PC-9 (cell line): ENCODE results near the gene MYO18B.

Source experiments
- CTCF ChIP-seq: fragments of 200-600 bp; sonication (generic); conservative IDR thresholded peaks from 2 replicates; pipeline ENCODE4 v1.6.1; 2017; ENCODE audit warnings: mixed run types, antibody characterized with exemption, mild to moderate bottlenecking, moderate library complexity
- EZH2 ChIP-seq: fragments of 200-600 bp; sonication (generic); IDR thresholded peaks from 2 replicates; pipeline ENCODE4 v1.8.0; 2017; ENCODE audit warnings: antibody characterized with exemption, low read depth

- TF ChIP-seq EZH2 (no peak), CTCF (no peak)
Observed at GRCh38 chr22:25828422-25828821, 86.4 kb downstream of the MYO18B start.
